Measurements from ENCODE around the gene FLCN.
"Not testable (repeated sequence)": the region's sequence is repeated elsewhere in the genome, so short reads cannot be mapped to it uniquely, and the experiment has no call there.

Gene FLCN

DNA sequence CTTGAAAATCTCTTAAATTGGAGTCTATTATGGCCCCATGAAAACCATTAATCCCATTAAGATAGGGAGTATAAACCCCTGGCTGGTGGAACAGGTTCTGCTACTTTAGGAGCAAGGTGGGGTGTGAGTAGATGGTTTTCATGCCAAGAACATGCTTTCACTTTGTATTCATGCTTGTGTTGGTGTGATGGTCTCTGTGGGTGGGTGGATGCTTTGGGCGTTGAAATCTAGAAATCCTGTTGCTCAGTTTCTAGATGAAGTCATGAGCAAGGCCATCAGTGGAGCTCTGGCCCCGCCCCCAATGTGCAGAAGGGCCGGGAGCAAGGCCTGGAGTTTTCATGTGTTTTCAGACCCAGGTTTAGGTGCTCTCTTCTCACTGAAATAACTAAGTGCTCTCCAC, 50.9 kb downstream of the FLCN start:
- DNase-seq (ENCODE audit: low read depth in 2 of 2): peak; percentile 40 to 58

DNA sequence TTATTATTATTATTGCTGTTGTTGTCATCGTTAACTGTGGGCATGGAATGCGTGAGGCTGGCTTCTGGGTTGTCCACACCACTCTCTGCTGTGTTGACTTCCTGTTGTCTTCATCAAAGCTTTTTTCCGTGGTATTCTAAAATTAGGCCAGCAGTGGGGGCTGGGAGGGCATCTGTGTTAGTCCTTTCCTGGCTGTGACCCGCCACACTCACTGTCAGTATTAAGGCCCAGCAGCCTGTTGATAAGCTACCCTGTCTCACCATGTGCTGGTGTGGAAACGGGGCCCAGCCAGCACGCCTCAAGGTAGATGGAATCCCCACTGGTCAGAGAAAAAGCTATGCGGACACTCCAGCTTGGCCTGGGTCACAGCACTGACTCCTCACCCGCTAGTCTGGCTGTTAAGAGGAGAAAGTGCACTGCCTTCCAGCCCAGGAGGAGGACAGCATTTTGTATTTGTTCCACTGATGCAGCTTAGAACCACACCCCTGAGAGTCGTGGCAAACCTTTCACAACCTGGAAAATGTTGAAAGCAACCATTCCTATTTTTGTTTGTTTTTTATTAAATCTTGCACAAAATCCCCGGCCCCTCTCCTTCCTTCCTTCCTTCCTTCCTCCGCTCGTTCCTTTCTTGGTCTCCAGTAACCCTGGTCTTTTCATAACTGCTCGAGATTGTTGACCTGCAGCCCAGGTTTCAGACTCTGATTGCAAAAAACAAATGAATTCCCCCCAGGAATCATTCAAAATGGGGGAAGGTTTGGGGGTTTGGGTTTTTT, 51.8 kb downstream of the FLCN start:
- DNase-seq (ENCODE audit: low read depth in 2 of 2): not testable (repeated sequence)

DNA sequence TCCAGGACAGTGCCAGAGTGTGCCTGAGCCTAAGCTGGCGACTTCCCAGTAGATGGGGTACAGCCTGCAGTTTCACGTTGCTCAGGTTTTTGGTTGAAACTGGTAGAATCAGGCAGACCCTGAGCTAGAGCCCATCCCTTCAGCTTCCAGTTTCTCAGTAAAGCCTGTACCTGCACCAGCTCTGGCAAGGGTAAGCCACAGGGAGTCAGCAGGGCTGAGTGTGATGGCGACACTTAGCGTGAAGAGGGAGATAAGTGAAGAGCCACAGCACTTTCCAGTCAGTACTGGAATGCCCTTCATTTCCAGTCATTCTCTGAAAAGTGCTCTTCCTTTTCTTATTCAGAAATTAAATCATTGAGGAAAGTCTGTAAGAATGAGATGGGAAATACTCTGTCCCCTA, 53.2 kb downstream of the FLCN start:
- DNase-seq (ENCODE audit: low read depth in 2 of 2): no peak

DNA sequence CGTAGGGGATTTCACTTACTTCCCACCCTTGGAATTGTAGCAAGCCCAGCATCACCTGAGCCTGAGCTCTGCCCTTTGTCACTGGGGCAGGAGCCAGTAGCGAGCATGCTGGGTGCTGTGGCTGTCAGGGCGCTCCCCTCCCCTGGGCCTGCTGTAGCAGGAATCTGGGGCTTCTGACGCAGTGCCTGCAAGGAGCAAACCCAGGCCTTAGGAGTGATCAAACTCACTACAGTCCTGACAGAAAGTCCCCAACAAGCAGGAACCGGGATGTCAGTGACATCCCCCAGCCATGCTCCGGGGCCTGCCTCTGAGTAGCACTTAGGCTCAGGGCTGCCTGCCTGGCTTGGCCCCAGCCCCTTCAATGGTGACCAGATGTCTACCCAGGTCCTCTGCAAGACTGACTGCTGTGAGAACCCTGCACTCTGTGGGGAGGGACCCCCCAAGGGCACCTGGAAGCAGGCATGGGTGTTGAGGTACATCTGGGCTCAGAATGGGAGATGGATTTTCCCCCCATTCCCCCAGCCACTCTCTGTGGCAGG, 54.3 kb downstream of the FLCN start:
- DNase-seq (ENCODE audit: low read depth in 2 of 2): no peak

DNA sequence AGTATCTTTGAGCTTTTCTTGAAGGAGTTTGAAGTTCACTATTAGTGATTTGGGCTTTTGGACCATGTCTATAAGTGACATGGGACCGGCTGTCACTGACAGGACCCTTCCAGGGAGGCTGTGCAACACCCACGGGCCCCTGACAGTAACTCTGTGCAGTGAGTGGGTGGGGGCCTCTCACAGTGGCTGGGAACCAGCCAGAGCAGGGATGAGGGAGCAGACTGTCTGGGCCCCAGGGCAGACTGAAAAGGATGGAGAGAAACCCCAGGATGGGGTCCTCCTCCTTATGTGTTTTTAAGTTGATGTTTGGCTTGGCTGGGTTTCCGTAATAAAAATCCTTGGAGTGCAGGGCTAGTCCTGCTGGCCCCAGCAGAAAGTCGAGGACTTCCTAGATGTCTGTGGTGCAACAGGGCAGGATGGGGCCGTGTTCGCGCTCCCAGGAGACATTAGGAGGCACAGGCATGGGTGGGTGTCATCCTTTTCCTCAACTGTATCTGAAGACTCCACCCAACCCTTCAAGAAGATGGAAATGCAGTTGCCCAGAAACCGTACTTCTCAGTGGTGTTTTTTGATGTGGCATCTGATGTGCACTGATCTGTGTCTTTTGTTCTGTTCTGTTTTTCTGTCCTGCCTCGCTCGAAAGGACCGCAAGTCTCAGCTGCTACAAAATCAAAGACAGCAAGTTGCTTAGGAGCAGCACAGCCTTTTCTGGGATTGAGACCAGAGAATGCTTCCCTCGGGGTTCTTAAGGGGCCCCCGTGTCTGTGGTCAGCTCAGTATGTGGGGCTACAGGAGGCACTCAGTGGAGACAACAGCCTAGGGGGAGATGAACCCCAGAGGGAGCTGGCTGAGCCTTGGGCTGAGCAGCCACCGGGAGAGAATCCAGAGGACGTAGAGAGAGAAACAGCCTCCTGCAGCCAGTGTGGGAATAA, 55.0 kb downstream of the FLCN start:
- no peak for DNase-seq (ENCODE audit: low read depth in 2 of 2)

DNA sequence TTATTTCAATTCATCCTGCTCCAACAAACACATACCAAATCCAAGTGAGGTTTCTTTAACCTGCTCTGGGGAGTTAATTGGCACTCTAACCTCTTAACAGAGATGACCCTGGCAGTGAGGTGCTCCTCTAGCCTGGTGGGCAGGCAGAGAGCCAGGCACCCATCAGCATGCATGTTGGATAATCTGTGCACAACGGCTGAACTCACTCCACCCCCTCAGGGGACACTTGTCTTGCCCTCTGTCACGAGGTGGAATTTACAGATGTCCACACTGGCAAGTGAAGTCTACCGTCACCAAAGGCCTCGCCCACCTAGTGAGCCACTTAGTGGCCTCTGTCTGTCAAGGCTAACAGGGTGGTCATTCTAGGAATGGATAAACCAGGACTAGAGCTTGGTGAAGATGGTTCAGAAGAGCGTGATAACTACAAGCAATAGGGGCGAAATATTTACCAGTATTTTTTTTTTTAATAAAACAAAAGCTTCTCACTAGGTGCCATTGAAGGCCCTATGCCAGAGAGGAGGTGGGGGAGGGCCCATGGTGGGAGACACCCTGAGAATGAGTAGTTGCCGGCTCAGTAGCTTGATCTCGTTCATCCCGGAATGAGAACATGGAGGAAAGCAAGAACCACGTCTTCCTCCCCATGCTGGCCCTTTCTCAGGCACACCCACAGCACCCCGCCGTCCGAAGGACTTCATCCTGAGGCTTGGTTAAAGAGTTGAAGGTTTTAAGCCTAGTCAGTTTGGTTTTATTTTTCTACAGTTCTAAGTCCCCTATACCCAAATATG, 56.0 kb downstream of the FLCN start:
- DNase-seq (ENCODE audit: low read depth in 2 of 2): no peak

DNA sequence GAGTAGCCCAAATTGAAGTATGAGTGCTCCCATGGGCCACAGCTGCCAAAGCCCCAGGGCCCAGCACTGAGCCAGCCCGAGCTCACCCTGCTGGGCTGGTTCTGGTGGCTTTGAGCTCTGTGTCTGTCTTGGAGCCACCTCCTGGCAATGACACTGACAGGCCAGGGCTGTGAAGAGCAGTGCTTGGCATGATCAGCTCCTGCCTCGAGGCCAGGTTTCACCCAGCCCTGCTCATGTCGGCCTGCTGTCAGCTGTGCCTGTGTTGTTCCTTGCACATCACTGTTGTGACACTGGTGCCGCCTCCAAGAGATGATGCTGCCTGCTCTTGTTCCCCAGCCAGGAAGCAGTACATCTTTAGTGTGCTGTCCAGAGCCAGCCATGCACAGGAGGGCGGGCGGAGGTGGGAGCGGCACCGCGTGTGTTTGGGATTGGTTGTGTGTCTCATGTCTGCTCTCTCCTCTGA, 56.8 kb downstream of the FLCN start:
- no peak for DNase-seq (ENCODE audit: low read depth in 2 of 2)

DNA sequence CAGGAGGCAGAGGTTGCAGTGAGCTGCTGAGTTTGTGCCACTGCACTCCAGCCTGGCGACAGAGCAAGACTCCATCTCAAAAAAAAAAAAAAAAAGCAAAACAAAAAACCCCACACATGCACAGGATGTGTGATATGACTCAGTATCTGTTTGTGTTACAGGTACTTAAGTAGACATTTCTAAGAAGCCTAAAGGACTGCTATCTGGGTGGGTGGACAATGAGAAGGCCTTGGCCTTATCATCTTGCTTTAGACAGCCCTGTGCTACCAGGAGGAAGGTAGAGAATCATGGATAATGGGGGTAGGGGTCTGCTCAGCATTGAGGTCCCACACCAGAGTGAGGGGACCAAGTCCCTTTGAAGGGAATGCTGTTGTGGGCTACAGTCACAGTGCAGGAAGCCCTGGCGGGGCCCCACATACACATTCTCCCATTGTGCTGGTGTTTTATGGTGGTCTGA, 57.6 kb downstream of the FLCN start:
- no peak for DNase-seq (ENCODE audit: low read depth in 2 of 2)

DNA sequence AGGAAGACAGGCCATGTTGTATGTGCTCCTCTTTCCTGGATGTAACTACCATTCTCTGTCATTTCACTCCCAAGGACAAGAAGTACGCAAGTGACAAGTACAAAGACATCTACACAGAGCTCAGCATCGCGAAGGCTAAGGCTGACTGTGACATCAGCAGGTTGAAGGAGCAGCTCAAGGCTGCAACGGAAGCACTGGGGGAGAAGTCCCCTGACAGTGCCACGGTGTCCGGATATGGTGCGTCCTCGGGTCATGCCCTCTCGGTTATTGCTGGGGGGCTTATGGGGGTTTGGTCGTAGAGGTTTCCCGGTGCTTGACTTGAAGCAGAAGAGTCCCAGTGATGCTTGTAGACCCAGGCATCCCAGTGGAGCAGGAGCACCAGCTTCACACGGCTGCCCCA, 59.8 kb downstream of the FLCN start:
- no peak for DNase-seq (ENCODE audit: low read depth in 2 of 2)

DNA sequence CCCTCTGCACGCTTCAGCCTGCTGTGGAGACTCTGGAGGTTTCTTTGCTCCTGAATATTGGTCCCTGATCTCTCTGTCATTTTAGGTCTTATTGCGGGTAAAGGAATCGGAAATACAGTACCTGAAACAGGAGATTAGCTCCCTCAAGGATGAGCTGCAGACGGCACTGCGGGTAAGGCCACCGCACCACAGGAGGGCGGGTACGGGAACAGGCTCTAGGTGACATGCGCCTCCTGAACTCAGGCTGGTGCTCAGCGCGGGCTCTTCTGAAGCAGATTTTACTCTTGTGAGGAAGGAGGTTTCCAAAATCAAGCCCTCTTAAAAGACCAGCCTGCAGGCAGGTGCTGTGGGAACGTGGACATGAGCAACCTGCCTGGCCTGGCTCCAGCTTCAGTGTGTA, 60.6 kb downstream of the FLCN start:
- DNase-seq (ENCODE audit: low read depth in 2 of 2): no peak

DNA sequence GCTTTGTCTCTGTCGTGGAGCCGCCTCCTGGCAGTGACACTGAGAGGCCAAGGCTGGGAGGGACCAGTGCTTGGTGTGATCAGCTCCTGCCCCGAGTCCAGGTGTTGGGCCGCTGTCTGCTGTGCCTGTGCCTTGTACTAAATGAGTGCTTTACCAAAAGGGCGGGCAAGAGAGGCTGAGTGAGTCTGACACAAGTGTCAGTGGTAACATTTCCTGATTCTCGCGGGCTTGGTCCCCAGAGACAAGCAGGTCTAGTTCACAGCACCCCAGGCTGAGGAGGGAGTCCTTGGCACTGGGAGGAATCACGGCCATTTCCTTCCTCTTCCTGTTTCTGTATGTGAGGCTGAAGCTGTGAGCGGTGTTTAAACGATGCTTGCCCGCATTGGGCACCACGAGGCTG, 61.1 kb downstream of the FLCN start:
- DNase-seq (ENCODE audit: low read depth in 2 of 2): no peak

DNA sequence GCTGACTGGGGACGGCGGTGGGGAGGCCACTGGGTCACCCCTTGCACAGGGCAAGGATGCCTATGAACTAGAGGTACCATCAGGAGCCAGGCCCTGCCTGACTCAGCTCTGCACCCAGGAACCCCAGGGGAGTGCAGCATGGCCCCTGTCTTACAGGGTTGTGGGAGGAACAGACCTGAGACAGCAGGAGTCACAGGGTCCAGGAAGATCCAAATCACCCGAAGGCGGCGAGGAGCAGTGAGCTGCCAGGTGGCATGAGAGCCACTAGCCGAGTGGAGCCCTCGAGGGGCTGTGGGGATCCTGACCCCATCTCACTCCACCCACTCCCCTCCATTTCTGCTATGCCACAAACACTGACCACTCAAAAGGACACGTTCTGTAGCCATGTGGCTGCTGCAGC, 61.6 kb downstream of the FLCN start:
- DNase-seq (ENCODE audit: low read depth in 2 of 2): no peak

DNA sequence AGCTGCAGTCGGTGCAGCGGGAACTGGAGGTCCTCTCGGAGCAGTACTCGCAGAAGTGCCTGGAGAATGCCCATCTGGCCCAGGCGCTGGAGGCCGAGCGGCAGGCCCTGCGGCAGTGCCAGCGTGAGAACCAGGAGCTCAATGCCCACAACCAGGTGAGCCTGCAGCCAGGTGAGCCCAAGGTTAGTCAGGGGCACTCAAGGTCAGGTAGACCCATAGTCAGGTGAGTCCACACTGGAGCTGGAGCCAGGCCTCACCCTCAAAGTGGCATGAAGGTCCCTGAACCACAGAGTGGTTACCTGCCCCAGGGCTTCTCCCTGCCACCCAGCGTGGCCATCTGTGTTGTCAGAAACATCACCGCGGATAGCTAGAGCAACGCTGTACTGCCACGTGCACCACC, 63.0 kb downstream of the FLCN start:
- no peak for DNase-seq (ENCODE audit: low read depth in 2 of 2)

DNA sequence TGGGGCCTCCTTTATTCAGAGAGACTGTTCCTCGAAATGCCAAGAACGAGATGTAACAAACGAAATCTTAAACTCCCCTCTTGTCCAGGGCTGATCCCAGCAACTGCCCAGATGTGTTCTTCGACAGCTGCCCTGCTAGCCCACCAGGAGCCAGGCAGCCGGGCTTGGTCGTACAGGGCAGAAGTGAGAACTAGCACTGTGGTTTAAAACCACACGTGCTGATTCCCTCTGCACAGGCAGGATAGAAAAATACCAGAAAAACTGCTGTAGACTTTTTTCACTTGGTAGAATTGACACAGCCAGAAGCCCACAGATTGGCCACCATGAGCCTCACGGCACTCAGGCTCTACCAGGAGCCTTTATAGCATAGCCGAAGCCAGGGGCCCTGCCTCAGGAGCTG, 64.0 kb downstream of the FLCN start:
- no peak for DNase-seq (ENCODE audit: low read depth in 2 of 2)

DNA sequence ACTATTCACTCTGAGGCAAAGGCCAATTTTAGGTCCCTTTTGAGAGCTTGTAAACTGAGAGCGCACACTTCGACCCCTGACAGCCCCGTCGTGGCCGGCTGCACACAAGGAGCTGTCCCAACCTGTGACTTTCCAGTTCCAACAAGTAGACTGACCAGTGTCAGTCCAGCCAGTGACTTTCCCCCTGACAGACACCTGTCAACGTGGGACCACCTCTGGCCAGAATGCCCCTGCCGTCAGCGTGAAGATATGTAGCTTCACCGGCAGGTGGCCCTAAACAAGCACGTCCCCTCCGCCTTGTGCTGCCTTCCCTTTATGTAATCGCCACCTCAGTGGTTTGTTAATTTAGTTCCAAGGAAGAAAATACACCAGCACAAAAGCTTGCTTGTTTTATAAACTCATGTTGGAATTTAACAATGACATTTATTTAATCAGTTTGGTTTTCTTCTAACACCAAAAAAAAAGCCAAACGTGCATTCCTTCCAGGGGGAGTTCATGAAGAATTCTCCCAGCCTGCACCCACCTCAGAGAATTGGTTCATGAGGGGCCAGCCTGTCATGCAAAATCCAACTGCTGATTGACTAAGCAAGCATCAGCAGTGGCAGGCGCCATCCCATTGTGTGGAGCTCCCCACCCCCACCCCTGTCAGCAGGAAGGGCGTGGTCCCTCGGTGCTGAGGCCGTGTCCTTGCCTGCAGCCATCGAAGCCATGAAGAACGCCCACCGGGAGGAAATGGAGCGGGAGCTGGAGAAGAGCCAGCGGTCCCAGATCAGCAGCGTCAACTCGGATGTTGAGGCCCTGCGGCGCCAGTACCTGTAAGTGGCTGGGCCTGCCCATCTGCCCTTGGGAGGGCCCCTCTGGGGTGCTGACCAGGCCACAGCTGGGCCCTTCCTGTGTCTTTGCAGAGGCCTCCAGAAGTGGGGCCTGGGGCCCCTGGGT, 64.7 kb downstream of the FLCN start:
- DNase-seq (ENCODE audit: low read depth in 2 of 2): no peak

DNA sequence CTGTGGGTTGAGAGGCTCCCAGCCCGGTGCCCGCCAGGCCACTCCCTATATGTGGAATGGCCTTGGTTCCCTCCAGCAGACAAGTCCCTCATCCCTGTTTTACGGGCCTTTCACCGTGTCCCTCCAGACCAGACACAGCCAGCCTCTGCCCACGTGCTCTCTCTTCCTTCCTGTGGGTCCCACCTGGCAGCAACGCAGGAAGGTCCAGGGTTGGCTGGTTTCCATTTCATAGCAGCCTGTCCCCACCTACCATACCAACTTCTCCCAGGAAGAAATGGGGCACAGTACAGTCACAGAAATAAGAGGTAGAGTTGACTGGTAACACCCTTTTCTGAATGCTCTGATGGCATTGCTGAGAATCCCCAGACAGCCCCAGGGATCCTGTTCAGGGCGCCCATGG, 65.8 kb downstream of the FLCN start:
- no peak for DNase-seq (ENCODE audit: low read depth in 2 of 2)

DNA sequence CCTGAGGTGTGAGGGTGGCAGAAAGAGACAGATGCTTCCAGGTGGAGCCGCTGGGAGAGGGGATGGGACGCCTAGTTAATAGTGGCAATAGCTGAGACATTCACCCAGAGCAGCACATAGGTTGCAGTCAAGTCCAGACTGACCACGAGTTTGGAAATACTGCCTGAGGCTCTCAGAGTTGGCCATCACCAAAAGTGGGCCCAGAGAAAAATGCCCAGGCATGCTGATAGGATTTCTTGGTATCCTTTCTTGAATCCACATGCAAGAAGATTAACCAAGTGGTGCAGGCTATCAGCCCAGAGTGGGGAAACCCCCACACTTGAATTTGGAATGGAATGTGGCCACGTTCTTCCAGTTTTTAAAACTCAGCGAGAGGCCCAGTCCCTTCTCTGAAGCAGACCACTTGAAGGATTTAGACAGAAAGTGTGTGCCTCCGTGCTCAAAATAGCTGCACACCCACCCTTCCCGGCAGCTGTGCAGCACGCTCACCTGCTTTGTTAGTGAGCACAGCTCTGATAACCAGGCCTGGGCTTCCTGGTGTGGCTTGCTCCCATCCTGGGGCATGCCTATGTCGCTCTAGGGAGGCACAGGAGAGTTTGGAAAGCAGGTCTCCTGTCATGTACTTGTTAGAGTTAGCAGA, 66.5 kb downstream of the FLCN start:
- DNase-seq (ENCODE audit: low read depth in 2 of 2): no peak

DNA sequence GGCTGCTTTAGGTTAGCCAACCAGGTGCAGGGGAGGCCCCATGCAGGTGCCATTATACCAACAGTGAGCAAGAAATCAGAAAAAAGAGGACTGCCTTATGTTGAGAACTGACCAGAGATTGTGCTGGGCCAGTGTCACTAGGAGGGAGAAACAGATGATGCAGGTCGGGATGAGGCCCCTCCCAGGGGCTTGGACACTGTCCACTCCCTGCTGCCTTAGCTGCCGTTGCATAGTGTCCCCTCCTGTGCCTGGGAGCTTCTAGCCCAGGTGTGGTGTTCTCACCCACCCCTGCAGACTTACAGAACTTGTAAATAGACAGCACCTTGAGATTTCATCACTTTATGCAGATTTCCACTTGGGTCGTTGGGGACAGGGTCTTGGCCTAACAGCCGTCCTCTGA, 67.6 kb downstream of the FLCN start:
- DNase-seq (ENCODE audit: low read depth in 2 of 2): no peak

DNA sequence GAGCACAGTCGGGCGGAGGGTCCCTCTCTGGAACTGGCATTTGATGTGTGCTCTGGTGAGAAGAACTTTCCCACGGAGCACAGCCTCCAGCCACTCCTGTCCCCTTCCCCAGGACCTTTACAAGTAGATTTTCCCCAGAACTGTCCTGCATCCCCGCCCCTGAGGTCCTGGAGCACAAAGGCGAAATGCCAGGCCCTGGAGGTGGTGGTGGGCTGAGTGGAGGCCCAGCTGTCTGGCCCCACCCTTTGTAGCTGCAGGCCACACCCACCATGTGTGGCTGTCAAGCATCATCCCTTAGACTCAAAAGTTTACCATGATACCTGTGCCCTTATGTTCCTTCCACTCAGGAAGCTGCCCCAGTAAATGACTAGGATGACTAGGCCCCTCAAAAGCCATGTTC, 68.6 kb downstream of the FLCN start:
- DNase-seq (ENCODE audit: low read depth in 2 of 2): no peak

DNA sequence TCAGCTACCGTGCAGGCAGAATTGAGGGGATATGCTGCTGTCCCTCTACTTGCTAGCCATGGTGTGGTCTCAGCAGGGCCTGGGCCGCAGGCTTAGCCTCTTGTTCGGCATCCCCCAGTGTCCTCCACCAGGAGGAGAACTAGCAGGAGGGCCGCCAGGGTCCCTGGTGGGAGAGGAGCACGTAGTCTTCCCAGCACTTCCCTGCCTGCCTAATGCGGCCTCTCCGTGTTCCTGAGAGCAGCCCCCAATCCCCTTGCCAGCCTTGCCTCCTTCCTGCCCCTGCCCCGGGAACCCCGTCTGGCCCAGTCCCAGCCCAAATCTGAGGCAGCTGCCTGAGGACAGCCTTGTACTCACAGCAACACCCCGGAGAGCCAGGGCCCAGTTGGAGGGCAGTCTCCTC, 69.0 kb downstream of the FLCN start:
- DNase-seq (ENCODE audit: low read depth in 2 of 2): no peak
